Breast epithelium (tissue), 3 donors: Measurements from ENCODE around the gene RCE1.

Experiments used
- POLR2A ChIP-seq: fragments of 450-650 bp; IDR thresholded peaks from one replicate; pipeline ENCODE4 v1.6.1; 2016; ENCODE audit warnings: antibody characterized with exemption, mild to moderate bottlenecking, moderate library complexity
- POLR2AphosphoS5 ChIP-seq, 3 donors: sonication (generic); formaldehyde crosslinking; IDR thresholded peaks; one replicate each; pipeline ENCODE4 v1.6.1; 2017; ENCODE audit warnings: antibody characterized with exemption in 3 of 3
- TF ChIP-seq, protein P1 (sequence below), 3 donors: fragments of 450-650 bp; IDR thresholded peaks; one replicate each; pipeline ENCODE4 v1.5.1; 2016 to 2017; ENCODE audit warnings: antibody characterized with exemption in 3 of 3, mild to moderate bottlenecking in 3 of 3, moderate library complexity in 3 of 3

DNA sequence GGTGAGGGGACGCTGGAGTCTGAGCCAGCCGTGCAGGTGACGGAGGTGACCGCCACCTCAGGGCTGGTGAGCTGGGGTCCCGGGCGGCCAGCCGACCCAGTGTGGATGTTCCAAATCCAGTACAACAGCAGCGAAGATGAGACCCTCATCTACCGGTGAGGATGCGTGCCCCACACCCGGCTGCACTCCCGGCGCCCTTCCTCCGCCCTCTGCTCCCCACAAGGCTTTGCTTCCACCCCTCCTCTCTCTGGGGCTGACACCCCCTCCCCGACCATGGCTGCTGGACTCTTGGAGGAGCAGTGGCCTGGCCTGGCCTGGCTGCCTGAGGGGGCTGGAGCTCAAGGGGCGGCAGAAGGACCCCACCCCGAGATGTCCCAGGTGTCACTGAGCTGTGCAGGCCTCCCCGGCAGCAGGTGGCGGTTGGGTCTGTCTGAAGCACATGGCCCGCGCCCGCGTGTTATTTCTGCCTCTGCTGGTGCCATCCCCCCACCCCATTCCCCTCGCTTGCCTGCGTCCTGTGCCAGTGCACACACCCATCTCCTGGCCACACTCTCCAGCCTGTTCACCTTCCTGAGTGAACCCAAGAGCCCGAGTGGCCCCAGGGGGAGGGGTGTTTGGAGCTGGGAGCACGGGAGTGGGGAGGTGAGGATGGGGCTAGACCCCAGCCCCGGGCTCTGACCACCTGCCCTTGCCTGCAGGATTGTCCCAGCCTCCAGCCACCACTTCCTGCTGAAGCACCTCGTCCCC, 15.9 kb downstream of the RCE1 start:
- TF ChIP-seq, protein P1, sequence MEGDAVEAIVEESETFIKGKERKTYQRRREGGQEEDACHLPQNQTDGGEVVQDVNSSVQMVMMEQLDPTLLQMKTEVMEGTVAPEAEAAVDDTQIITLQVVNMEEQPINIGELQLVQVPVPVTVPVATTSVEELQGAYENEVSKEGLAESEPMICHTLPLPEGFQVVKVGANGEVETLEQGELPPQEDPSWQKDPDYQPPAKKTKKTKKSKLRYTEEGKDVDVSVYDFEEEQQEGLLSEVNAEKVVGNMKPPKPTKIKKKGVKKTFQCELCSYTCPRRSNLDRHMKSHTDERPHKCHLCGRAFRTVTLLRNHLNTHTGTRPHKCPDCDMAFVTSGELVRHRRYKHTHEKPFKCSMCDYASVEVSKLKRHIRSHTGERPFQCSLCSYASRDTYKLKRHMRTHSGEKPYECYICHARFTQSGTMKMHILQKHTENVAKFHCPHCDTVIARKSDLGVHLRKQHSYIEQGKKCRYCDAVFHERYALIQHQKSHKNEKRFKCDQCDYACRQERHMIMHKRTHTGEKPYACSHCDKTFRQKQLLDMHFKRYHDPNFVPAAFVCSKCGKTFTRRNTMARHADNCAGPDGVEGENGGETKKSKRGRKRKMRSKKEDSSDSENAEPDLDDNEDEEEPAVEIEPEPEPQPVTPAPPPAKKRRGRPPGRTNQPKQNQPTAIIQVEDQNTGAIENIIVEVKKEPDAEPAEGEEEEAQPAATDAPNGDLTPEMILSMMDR (IDR thresholded peaks at IDR 0.05) = no peak
- no peak for TF ChIP-seq POLR2A
- no peak for TF ChIP-seq POLR2AphosphoS5 (IDR thresholded peaks at IDR 0.05)
